Gastroesophageal sphincter (tissue), 4 donors: ENCODE results near the gene FGD5. TPM values are rescaled to one million over a fixed set of nuclear protein-coding genes. Genes with fewer than 3 reads are reported as not detected.

Experiments
- ATAC-seq: fragments of 150-250 bp; one replicate; pipeline ENCODE4 v1.9.1; 2016; ENCODE audit warnings: mild to moderate bottlenecking, moderate library complexity
- H3K27ac ChIP-seq, 4 donors: fragments of 200-600 bp; sonication (generic) in 3 of 4; 1 replicate in 3 of 4; 2 replicates in 1 of 4; pipeline ENCODE4 v1.5.1; 2016 to 2019
- H3K27me3 ChIP-seq: fragments of 200-600 bp; sonication (generic); one replicate; pipeline ENCODE4 v1.5.1; 2019
- H3K36me3 ChIP-seq, 2 donors: fragments of 200-600 bp; sonication (generic); one replicate each; pipeline ENCODE4 v1.5.1; 2019; ENCODE audit warnings: control low read depth in 1 of 2
- H3K4me1 ChIP-seq, 3 donors: fragments of 200-600 bp; sonication (generic); 1 replicate in 2 of 3; 2 replicates in 1 of 3; pipeline ENCODE4 v1.5.1; 2016 to 2019; ENCODE audit warnings: control low read depth in 2 of 3
- H3K4me3 ChIP-seq, 2 donors: fragments of 200-600 bp; sonication (generic); one replicate each; pipeline ENCODE4 v1.5.1; 2019; ENCODE audit warnings: mild to moderate bottlenecking in 1 of 2, moderate library complexity in 1 of 2
- H3K9me3 ChIP-seq, 3 donors: fragments of 200-600 bp; sonication (generic); one replicate each; pipeline ENCODE4 v1.5.1; 2017 to 2019; ENCODE audit warnings: control low read depth in 2 of 3
- CTCF ChIP-seq, 4 experiments: fragments of 200-600 bp in 2 of 4; fragments of 450-650 bp in 2 of 4; sonication (generic) in 1 of 4; IDR thresholded peaks; one replicate each; pipeline ENCODE4 v1.5.1; 2017 to 2019; ENCODE audit warnings: antibody characterized with exemption in 4 of 4, mild to moderate bottlenecking in 2 of 4, moderate library complexity in 2 of 4
- EP300 ChIP-seq: sonication (generic); formaldehyde crosslinking; IDR thresholded peaks from one replicate; pipeline ENCODE4 v1.6.1; 2017; ENCODE audit warnings: antibody characterized with exemption, mild to moderate bottlenecking
- POLR2A ChIP-seq, 2 donors: fragments of 450-650 bp; IDR thresholded peaks; one replicate each; pipeline ENCODE4 v1.6.1; 2017; ENCODE audit warnings: antibody characterized with exemption in 2 of 2, mild to moderate bottlenecking in 2 of 2, moderate library complexity in 1 of 2
- POLR2AphosphoS5 ChIP-seq: sonication (generic); formaldehyde crosslinking; IDR thresholded peaks from one replicate; pipeline ENCODE4 v1.6.1; 2017; ENCODE audit warnings: antibody characterized with exemption
- WGBS, 2 donors: methylation state at CpG; one replicate each; pipeline ENCODE4 v1.1.5; 2018; ENCODE audit warnings: low coverage in 1 of 2; 5-methylcytosine and 5-hydroxymethylcytosine counted together
- total RNA-seq, 4 donors: library from RNA; depleted of rRNA; stranded (reverse); fragments of >200 nt; gene quantifications; one replicate each; pipeline ENCODE4 v1.1.0, GENCODE V29; 2016

Gene FGD5
- total RNA-seq, 4 donors from 2014 or later, result 16.1 to 18.7 (median 17.3) TPM

DNA sequence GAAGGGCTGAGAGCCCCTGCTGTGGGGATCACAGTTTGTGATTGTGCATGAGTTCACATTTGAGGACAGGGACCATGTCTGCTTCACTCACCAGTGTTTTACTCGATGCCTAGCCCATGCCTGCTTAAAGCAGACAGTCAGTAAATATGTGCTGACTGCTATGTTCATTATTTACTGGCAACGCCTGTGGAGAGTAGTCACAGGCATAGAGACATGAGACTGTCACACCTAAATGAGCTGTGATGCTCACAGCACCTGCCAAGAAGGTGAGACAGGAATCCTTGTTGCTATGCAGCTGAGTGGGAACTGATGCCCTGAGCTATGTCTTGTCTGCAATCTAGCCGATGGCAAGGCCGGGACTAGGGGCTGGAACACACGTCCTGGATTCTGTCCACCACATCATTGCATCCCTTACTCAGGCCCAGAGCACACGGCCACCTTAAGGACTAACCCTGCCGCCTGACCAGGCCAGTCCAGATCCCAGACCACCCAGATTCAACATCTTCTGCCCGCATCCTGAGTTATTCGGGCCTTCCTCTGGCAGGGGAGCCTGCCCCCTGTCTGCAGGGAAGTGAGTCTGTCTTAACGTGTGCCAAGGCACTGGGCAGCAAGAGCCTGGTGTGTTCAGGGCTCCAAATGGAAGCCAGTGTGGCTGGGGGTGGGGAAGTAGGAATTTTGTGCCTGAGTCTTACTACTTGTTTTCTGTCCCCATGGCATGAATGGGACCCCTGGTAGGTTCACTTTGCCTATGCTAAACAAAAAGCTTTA is 44.8 kb downstream of the FGD5 start:
- H3K9me3 ChIP-seq, result no peaks in the 10 kb centered on the region
- H3K27me3 ChIP-seq, result peaks cover 3% of the 10 kb centered on the region
- H3K4me1 ChIP-seq, result peaks cover 0 to 40% (median 9%) of the 10 kb centered on the region in 3 donors
- 33 to 57% methylated on average over 1 of the region's 10 CpGs for WGBS, 2 donors
- ATAC-seq, result no peak
- peak overlapping the region in 2 of 4 donors; percentile 31 to 57 for H3K27ac ChIP-seq
- H3K4me3 ChIP-seq, result no peak overlapping the region
- H3K36me3 ChIP-seq, result peaks cover 0 to 15% of the 10 kb centered on the region in 2 donors
- TF ChIP-seq POLR2A (IDR thresholded peaks at IDR 0.05), result no peak
- TF ChIP-seq EP300, result no peak
- peak in 1 of 4 experiments; percentile 32 for TF ChIP-seq CTCF (IDR thresholded peaks at IDR 0.05)
- no peak for TF ChIP-seq POLR2AphosphoS5

- H3K27ac ChIP-seq, result no peak overlapping the region
- 77 to 83% methylated on average over 5 of the region's 14 CpGs for WGBS, 2 donors
- TF ChIP-seq CTCF (IDR thresholded peaks at IDR 0.05) (no peak), EP300 (no peak), POLR2A (IDR thresholded peaks at IDR 0.05) (no peak)
- H3K36me3 ChIP-seq, result peaks cover 0 to 15% of the 10 kb centered on the region in 2 donors
- H3K4me3 ChIP-seq, result no peak overlapping the region
- H3K4me1 ChIP-seq, result peaks cover 0 to 40% (median 9%) of the 10 kb centered on the region in 3 donors
- no peak for ATAC-seq
- H3K27me3 ChIP-seq, result no peaks in the 10 kb centered on the region
- no peaks in the 10 kb centered on the region for H3K9me3 ChIP-seq
These were observed 45.4 kb downstream of the FGD5 start for GRCh38 chr3:14864131-14864530.

DNA sequence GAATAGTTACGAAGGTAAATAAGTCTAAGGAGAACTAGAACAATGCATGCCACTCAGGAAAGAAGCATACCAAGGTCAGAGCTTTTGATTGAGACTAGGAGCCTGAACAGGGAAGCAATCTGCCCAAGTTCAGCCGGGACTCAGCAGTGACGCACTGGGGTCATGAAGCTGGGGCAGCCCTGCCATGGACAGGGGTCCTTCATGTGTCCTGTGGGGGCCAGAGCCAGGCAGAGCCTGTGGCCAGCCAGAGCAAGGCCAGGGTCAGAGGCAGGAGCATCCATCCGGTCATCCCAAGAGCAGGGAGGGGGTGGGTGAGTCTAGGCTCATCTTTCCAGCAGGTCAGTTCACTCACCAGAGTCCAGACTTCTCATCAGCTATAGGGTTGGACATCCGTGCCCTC is 47.9 kb downstream of the FGD5 start:
- WGBS, 2 donors, result 68 to 90% methylated on average over 1 to 2 of the region's 5 CpGs
- no peak for ATAC-seq
- H3K4me3 ChIP-seq, result no peak overlapping the region
- TF ChIP-seq POLR2AphosphoS5, result no peak
- no peak for TF ChIP-seq POLR2A (IDR thresholded peaks at IDR 0.05)
- TF ChIP-seq CTCF (IDR thresholded peaks at IDR 0.05), result no peak
- no peak for TF ChIP-seq EP300
- no peak overlapping the region for H3K27ac ChIP-seq
- no peaks in the 10 kb centered on the region for H3K9me3 ChIP-seq
- H3K27me3 ChIP-seq, result peaks cover 6% of the 10 kb centered on the region
- peaks cover 0 to 15% of the 10 kb centered on the region in 2 donors for H3K36me3 ChIP-seq
- peaks cover 0 to 24% (median 20%) of the 10 kb centered on the region in 3 donors for H3K4me1 ChIP-seq

GRCh38 chr3:14867936-14868570 is 49.3 kb downstream of the FGD5 start:
- H3K9me3 ChIP-seq, result no peaks in the 10 kb centered on the region
- H3K36me3 ChIP-seq, result peaks cover 0 to 15% of the 10 kb centered on the region in 2 donors
- ATAC-seq, result no peak

More at GRCh38 chr3:14867936-14868570, 49.3 kb downstream of the FGD5 start:
- TF ChIP-seq POLR2AphosphoS5 (no peak), CTCF (IDR thresholded peaks at IDR 0.05) (no peak), EP300 (no peak), POLR2A (IDR thresholded peaks at IDR 0.05) (no peak)
- Histone ChIP-seq H3K27me3 (peaks cover 6% of the 10 kb centered on the region), H3K4me1 (peaks cover 0 to 18% (median 10%) of the 10 kb centered on the region in 3 donors), H3K27ac (no peak overlapping the region), H3K4me3 (no peak overlapping the region)
- WGBS, 2 donors, result 76 to 82% methylated on average over 3 to 11 of the region's 11 CpGs
